HepG2 (cell line): ENCODE data around the gene YWHAQ. TPM values are rescaled to one million over a fixed set of nuclear protein-coding genes. Genes with fewer than 3 reads are reported as not detected.

Experiments
- AFF4 ChIP-seq: sonication (generic); formaldehyde crosslinking; IDR thresholded peaks from 2 replicates; pipeline ENCODE4 v1.4.0; 2020; ENCODE audit warnings: missing genetic modification reagents
- AHR ChIP-seq: IDR thresholded peaks from 2 replicates; pipeline ENCODE4 v1.6.1; 2018; ENCODE audit warnings: missing genetic modification reagents, missing compliant biosample characterization
- CERS6 ChIP-seq: sonication (generic); formaldehyde crosslinking; IDR thresholded peaks from 2 replicates; pipeline ENCODE4 v1.5.0; 2020; ENCODE audit warnings: missing genetic modification reagents
- ERF ChIP-seq: IDR thresholded peaks from 2 replicates; pipeline ENCODE4 v1.6.1; 2018; ENCODE audit warnings: missing biosample characterization, missing genetic modification reagents
- GMEB2 ChIP-seq: IDR thresholded peaks from 2 replicates; pipeline ENCODE4 v1.6.1; 2016; ENCODE audit warnings: missing biosample characterization, missing genetic modification reagents, low read depth
- GPBP1L1 ChIP-seq: sonication (generic); formaldehyde crosslinking; IDR thresholded peaks from 2 replicates; pipeline ENCODE4 v1.5.0; 2020; ENCODE audit warnings: mild to moderate bottlenecking, missing genetic modification reagents
- KDM5B ChIP-seq: sonication (generic); formaldehyde crosslinking; IDR thresholded peaks from 2 replicates; pipeline ENCODE4 v1.4.0; 2020; ENCODE audit warnings: missing genetic modification reagents, mild to moderate bottlenecking, borderline replicate concordance
- NCOR1 ChIP-seq: fragments of 200-600 bp; sonication (generic); IDR thresholded peaks from 2 replicates; pipeline ENCODE4 v1.7.0; 2017; ENCODE audit warnings: antibody characterized with exemption, low read length, borderline replicate concordance
- NFATC3 ChIP-seq: sonication (generic); formaldehyde crosslinking; IDR thresholded peaks from 2 replicates; pipeline ENCODE4 v1.5.1; 2020; ENCODE audit warnings: mild to moderate bottlenecking, missing genetic modification reagents
- NKX3-1 ChIP-seq: sonication (generic); formaldehyde crosslinking; IDR thresholded peaks from 2 replicates; pipeline ENCODE4 v1.5.0; 2020; ENCODE audit warnings: missing genetic modification reagents
- RARG ChIP-seq: sonication (generic); formaldehyde crosslinking; IDR thresholded peaks from 2 replicates; pipeline ENCODE4 v1.4.0; 2020; ENCODE audit warnings: low read depth, mild to moderate bottlenecking, missing genetic modification reagents
- REXO4 ChIP-seq: sonication (generic); formaldehyde crosslinking; IDR thresholded peaks from 2 replicates; pipeline ENCODE4 v1.8.0; 2022; ENCODE audit warnings: missing genetic modification reagents, mild to moderate bottlenecking, borderline replicate concordance
- SNAPC2 ChIP-seq: sonication (generic); formaldehyde crosslinking; IDR thresholded peaks from 2 replicates; pipeline ENCODE4 v1.8.1; 2022; ENCODE audit warnings: mild to moderate bottlenecking, missing genetic modification reagents
- ZC3H4 ChIP-seq: sonication (generic); formaldehyde crosslinking; IDR thresholded peaks from 2 replicates; pipeline ENCODE4 v1.4.0; 2020; ENCODE audit warnings: missing genetic modification reagents, borderline replicate concordance
- ZNF205 ChIP-seq: IDR thresholded peaks from 2 replicates; pipeline ENCODE4 v1.6.1; 2018; ENCODE audit warnings: missing biosample characterization, missing genetic modification reagents
- ZNF274 ChIP-seq: sonication (generic); formaldehyde crosslinking; IDR thresholded peaks from 2 replicates; pipeline ENCODE4 v1.5.1; 2020; ENCODE audit warnings: mild to moderate bottlenecking, missing genetic modification reagents
- ZNF331 ChIP-seq: sonication (generic); formaldehyde crosslinking; IDR thresholded peaks from 2 replicates; pipeline ENCODE4 v1.4.0; 2020; ENCODE audit warnings: missing genetic modification reagents
- ZNF512 ChIP-seq: sonication (generic); formaldehyde crosslinking; IDR thresholded peaks from 2 replicates; pipeline ENCODE4 v1.4.0; 2020; ENCODE audit warnings: mild to moderate bottlenecking, missing genetic modification reagents
- ZNF672 ChIP-seq: sonication (generic); formaldehyde crosslinking; IDR thresholded peaks from 2 replicates; pipeline ENCODE4 v1.8.1; 2022; ENCODE audit warnings: missing genetic modification reagents
- polyA plus RNA-seq, 8 experiments: library from polyadenylated mRNA; depleted of rRNA in 3 of 8; stranded (reverse) in 7 of 8; unstranded in 1 of 8; fragments of >200 nt; fragmentation: Illumina TruSeq in 4 of 8; extraction: Trizol in 4 of 8; gene quantifications; 2 replicates each; pipeline versions ENCODE4 v1.2.1 to v1.2.3, GENCODE V29; 2011 to 2016; ENCODE audit warnings: low read depth in 4 of 8, missing spikeins in 1 of 8, mixed read lengths in 1 of 8; ENCODE audit not compliant: insufficient read depth in 1 of 8
- total RNA-seq, 5 experiments: library from RNA; depleted of rRNA; stranded (reverse); fragments of >200 nt; fragmentation: Illumina TruSeq; extraction: Trizol; gene quantifications; 2 replicates each; pipeline ENCODE4 v1.2.3, GENCODE V29; 2016; ENCODE audit warnings: low read depth in 1 of 5

Gene YWHAQ
- total and polyA plus RNA-seq, 2 of the 13 experiments (the other 11 are each of a cell fraction or from before 2014, with no cell fraction given): 160 to 304 TPM

- no peak for TF ChIP-seq AFF4 (CRISPR knock-in tag)
- TF ChIP-seq ZNF274: peak; percentile 85; the same call in 1 of the 2 replicates
- TF ChIP-seq NFATC3: peak; percentile 64; the same call in 1 of the 2 replicates
- TF ChIP-seq SNAPC2 (CRISPR knock-in tag): no peak
- no peak for TF ChIP-seq ZNF512 (CRISPR knock-in tag)
- TF ChIP-seq ZNF331 (CRISPR knock-in tag): peak; percentile 76
- TF ChIP-seq NCOR1: no peak; the same call in 1 of the 2 replicates
- TF ChIP-seq KDM5B (CRISPR knock-in tag): peak; percentile 97
- TF ChIP-seq ZNF672 (CRISPR knock-in tag): no peak
- no peak for TF ChIP-seq RARG (CRISPR knock-in tag)
- TF ChIP-seq NKX3-1 (CRISPR knock-in tag): peak; percentile 86
- peak; percentile 77 for TF ChIP-seq ZNF205 (CRISPR knock-in tag)
- no peak; the same call in 1 of the 2 replicates for TF ChIP-seq ZC3H4 (CRISPR knock-in tag)
- TF ChIP-seq ERF (CRISPR knock-in tag): peak; percentile 88
- TF ChIP-seq REXO4 (CRISPR knock-in tag): peak; percentile 91; the same call in 1 of the 2 replicates
- TF ChIP-seq CERS6 (CRISPR knock-in tag): no peak
- 0 out of 2 replicates have a peak, but pooled peaks have one; percentile 50 for TF ChIP-seq AHR (CRISPR knock-in tag)
- no peak for TF ChIP-seq GPBP1L1
- TF ChIP-seq GMEB2 (CRISPR knock-in tag): peak; percentile 89
These were observed 75.3 kb downstream of the YWHAQ start, which contains the start of gene ADAM17 (continued) for GRCh38 chr2:9555297-9556120.
